Measurements from ENCODE around the gene COL26A1.

DNA sequence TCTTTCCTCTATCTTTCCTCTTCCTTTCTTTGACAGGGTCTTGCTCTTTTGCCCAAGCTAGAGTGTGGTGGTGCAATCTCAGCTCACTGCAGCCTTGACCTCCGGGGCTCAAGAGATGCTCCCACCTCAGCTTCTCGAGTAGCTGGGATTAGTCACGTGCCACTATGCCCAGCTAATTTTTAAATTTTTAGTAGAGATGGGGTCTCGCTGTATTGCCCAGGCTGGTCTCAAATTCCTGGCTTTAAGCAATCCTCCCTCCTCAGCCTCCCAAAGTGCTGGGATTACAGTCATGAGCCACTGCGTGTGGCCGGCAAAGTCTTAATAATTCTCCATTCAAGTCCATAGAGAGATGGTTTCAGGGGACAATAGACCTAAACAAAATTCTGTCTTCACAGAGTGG, 40.2 kb downstream of the COL26A1 start:
- TF ChIP-seq, protein P1, sequence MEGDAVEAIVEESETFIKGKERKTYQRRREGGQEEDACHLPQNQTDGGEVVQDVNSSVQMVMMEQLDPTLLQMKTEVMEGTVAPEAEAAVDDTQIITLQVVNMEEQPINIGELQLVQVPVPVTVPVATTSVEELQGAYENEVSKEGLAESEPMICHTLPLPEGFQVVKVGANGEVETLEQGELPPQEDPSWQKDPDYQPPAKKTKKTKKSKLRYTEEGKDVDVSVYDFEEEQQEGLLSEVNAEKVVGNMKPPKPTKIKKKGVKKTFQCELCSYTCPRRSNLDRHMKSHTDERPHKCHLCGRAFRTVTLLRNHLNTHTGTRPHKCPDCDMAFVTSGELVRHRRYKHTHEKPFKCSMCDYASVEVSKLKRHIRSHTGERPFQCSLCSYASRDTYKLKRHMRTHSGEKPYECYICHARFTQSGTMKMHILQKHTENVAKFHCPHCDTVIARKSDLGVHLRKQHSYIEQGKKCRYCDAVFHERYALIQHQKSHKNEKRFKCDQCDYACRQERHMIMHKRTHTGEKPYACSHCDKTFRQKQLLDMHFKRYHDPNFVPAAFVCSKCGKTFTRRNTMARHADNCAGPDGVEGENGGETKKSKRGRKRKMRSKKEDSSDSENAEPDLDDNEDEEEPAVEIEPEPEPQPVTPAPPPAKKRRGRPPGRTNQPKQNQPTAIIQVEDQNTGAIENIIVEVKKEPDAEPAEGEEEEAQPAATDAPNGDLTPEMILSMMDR (IDR thresholded peaks at IDR 0.05; ENCODE audit: insufficient read depth, low read length) = no peak
- no peak for TF ChIP-seq GABPA (IDR thresholded peaks at IDR 0.05; ENCODE audit: low read depth)
- TF ChIP-seq, protein P2, sequence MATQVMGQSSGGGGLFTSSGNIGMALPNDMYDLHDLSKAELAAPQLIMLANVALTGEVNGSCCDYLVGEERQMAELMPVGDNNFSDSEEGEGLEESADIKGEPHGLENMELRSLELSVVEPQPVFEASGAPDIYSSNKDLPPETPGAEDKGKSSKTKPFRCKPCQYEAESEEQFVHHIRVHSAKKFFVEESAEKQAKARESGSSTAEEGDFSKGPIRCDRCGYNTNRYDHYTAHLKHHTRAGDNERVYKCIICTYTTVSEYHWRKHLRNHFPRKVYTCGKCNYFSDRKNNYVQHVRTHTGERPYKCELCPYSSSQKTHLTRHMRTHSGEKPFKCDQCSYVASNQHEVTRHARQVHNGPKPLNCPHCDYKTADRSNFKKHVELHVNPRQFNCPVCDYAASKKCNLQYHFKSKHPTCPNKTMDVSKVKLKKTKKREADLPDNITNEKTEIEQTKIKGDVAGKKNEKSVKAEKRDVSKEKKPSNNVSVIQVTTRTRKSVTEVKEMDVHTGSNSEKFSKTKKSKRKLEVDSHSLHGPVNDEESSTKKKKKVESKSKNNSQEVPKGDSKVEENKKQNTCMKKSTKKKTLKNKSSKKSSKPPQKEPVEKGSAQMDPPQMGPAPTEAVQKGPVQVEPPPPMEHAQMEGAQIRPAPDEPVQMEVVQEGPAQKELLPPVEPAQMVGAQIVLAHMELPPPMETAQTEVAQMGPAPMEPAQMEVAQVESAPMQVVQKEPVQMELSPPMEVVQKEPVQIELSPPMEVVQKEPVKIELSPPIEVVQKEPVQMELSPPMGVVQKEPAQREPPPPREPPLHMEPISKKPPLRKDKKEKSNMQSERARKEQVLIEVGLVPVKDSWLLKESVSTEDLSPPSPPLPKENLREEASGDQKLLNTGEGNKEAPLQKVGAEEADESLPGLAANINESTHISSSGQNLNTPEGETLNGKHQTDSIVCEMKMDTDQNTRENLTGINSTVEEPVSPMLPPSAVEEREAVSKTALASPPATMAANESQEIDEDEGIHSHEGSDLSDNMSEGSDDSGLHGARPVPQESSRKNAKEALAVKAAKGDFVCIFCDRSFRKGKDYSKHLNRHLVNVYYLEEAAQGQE (IDR thresholded peaks at IDR 0.05; ENCODE audit: insufficient replicate concordance, low read depth) = no peak
- no peak for TF ChIP-seq POLR2AphosphoS5 (IDR thresholded peaks at IDR 0.05; ENCODE audit: low read depth)
